ENCODE results near the gene HORMAD2.

GRCh38 chr22:30225220-30225927 lies 145.1 kb downstream of the HORMAD2 start:
- TF ChIP-seq CTCF (IDR thresholded peaks at IDR 0.05) (no peak), EZH2phosphoT487 (IDR thresholded peaks at IDR 0.05) (no peak)
